ENCODE results near the gene NPAS3. TPM values are rescaled to one million over a fixed set of nuclear protein-coding genes. Genes with fewer than 3 reads are reported as not detected.
"Not testable (repeated sequence)": the region's sequence is repeated elsewhere in the genome, so short reads cannot be mapped to it uniquely, and the experiment has no call there.

NPAS3 gene
- polyA plus RNA-seq, 3 donors = 8.6 to 10.2 (median 10.2) TPM

GRCh38 chr14:33065634-33066033, 127.0 kb downstream of the NPAS3 start:
- DNase-seq (ENCODE audit: low read depth in 3 of 3, low spot score in 2 of 3) = no peak

- DNase-seq (ENCODE audit: low read depth in 3 of 3, low spot score in 2 of 3) = no peak
Measured at GRCh38 chr14:33068040-33068439, 129.4 kb downstream of the NPAS3 start.

- no peak for DNase-seq (ENCODE audit: low read depth in 3 of 3, low spot score in 2 of 3)
Measured at GRCh38 chr14:33068626-33069025, 129.9 kb downstream of the NPAS3 start.

- no peak for DNase-seq (ENCODE audit: low read depth in 3 of 3, low spot score in 2 of 3)
Measured at GRCh38 chr14:33070475-33070874, 131.8 kb downstream of the NPAS3 start.

- no peak for DNase-seq (ENCODE audit: low read depth in 3 of 3, low spot score in 2 of 3)
Measured at GRCh38 chr14:33073023-33073422, 134.3 kb downstream of the NPAS3 start.

- DNase-seq (ENCODE audit: low read depth in 3 of 3, low spot score in 2 of 3) = no peak
Measured at GRCh38 chr14:33081259-33081658, 142.6 kb downstream of the NPAS3 start.

- DNase-seq (ENCODE audit: low read depth in 3 of 3, low spot score in 2 of 3) = no peak
Measured at GRCh38 chr14:33085799-33086198, 147.1 kb downstream of the NPAS3 start.

GRCh38 chr14:33088274-33088673, 149.6 kb downstream of the NPAS3 start:
- not testable (repeated sequence) for DNase-seq (ENCODE audit: low read depth in 3 of 3, low spot score in 2 of 3)

- DNase-seq (ENCODE audit: low read depth in 3 of 3, low spot score in 2 of 3) = no peak
Measured at GRCh38 chr14:33098016-33098415, 159.3 kb downstream of the NPAS3 start.

GRCh38 chr14:33103489-33103888, 164.8 kb downstream of the NPAS3 start:
- no peak for DNase-seq (ENCODE audit: low read depth in 3 of 3, low spot score in 2 of 3)

- no peak for DNase-seq (ENCODE audit: low read depth in 3 of 3, low spot score in 2 of 3)
Measured at GRCh38 chr14:33103966-33104365, 165.3 kb downstream of the NPAS3 start.

- no peak for DNase-seq (ENCODE audit: low read depth in 3 of 3, low spot score in 2 of 3)
Measured at GRCh38 chr14:33110737-33111443, 172.2 kb downstream of the NPAS3 start.

GRCh38 chr14:33114331-33114730, 175.7 kb downstream of the NPAS3 start:
- DNase-seq (ENCODE audit: low read depth in 3 of 3, low spot score in 2 of 3) = no peak

- peak in 1 of 3 donors; percentile 13 for DNase-seq (ENCODE audit: low read depth in 3 of 3, low spot score in 2 of 3)
Measured at GRCh38 chr14:33118668-33119067, 180.0 kb downstream of the NPAS3 start.

GRCh38 chr14:33120341-33120740, 181.7 kb downstream of the NPAS3 start:
- no peak for DNase-seq (ENCODE audit: low read depth in 3 of 3, low spot score in 2 of 3)

- no peak for DNase-seq (ENCODE audit: low read depth in 3 of 3, low spot score in 2 of 3)
Measured at GRCh38 chr14:33120966-33121365, 182.3 kb downstream of the NPAS3 start.

- DNase-seq (ENCODE audit: low read depth in 3 of 3, low spot score in 2 of 3) = no peak
Measured at GRCh38 chr14:33123281-33123680, 184.6 kb downstream of the NPAS3 start.

- no peak for DNase-seq (ENCODE audit: low read depth in 3 of 3, low spot score in 2 of 3)
Measured at GRCh38 chr14:33126433-33126832, 187.8 kb downstream of the NPAS3 start.

- no peak for DNase-seq (ENCODE audit: low read depth in 3 of 3, low spot score in 2 of 3)
Measured at GRCh38 chr14:33127531-33127930, 188.9 kb downstream of the NPAS3 start.

- no peak for DNase-seq (ENCODE audit: low read depth in 3 of 3, low spot score in 2 of 3)
Measured at GRCh38 chr14:33131801-33132200, 193.1 kb downstream of the NPAS3 start.

- no peak for DNase-seq (ENCODE audit: low read depth in 3 of 3, low spot score in 2 of 3)
Measured at GRCh38 chr14:33134162-33134561, 195.5 kb downstream of the NPAS3 start.

- DNase-seq (ENCODE audit: low read depth in 3 of 3, low spot score in 2 of 3) = no peak
Measured at GRCh38 chr14:33134975-33135374, 196.3 kb downstream of the NPAS3 start.
